Germinal center (tissue), 1 donor: ENCODE measurements around the gene CAVIN3.
"Not testable (repeated sequence)": the region's sequence is repeated elsewhere in the genome, so short reads cannot be mapped to it uniquely, and the experiment has no call there.

Experiments used
- DNase-seq: peaks from one replicate; pipeline ENCODE4 v3.0.0; 2012; ENCODE audit warnings: mixed read lengths, low spot score

The CAVIN3 gene

GRCh38 chr11:6323291-6323905 lies 3.1 kb upstream of the CAVIN3 start:
- DNase-seq, result no peak

GRCh38 chr11:6321961-6322362 lies 1.7 kb upstream of the CAVIN3 start:
- DNase-seq, result no peak

- no peak for DNase-seq
Observed at GRCh38 chr11:6321356-6321755, 1.1 kb upstream of the CAVIN3 start.

- no peak for DNase-seq
Observed at GRCh38 chr11:6319704-6320410, 444 bp downstream of the CAVIN3 start.

GRCh38 chr11:6319001-6319703 lies 1.1 kb downstream of the CAVIN3 start:
- DNase-seq, result no peak

DNA sequence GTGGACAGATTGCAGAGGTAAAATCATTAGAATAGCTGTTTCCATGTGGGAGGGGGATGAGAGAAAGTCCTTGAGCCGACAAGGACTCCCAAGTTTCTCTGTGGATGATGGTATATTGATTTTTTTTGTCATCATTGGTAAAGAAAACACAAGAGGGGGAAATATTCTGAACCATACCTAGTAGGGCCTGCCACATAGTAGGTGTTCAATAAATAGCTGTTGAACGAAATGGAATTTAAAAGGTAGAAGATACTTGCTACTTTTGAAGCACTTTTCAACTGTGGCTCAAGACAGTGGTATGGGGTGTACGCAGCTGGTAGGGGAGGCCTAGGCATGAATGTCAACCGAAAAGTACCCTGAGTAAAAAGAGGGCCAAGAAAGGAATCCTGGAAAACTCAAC lies 2.1 kb downstream of the CAVIN3 start:
- DNase-seq, result no peak

GRCh38 chr11:6315811-6316425 lies 4.4 kb downstream of the CAVIN3 start:
- peak; percentile 65 for DNase-seq

DNA sequence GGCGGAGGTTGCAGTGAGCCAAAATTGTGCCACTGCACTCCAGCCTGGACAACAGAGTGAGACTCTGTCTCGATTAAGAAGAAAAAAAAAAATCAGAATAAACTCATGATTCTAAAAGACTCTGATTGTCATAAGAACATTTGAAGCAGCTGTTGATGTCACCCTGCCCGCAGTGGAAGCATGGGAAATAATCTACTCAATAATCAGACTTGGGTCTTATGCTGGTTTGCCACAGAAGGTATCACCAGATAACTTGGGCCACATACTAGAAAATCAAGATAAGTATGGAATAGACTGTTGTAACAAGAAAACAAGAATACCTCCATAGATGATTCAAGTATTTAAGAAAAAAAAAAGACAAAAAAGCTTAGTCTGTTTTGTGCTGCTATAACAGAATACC lies 8.2 kb downstream of the CAVIN3 start:
- DNase-seq, result no peak

DNA sequence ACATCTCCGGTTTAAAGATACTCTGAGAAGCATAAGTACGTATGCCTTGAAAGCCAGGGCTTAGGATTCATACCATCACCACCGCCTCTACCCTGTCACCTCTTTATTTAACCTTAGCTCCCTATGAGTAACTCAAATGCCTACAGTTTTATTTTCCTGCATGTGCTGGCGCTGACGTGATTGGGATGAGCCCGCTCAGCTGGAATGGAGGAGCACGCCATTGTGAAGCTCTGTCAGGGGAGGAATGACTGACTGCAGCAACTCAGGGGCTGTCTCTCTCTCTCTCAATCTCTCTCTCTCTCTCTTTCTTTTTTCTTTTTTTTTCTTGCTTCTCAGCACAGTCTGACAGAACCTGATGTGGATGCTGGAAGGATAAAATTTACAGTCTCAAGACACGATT lies 12.4 kb downstream of the CAVIN3 start:
- no peak for DNase-seq

DNA sequence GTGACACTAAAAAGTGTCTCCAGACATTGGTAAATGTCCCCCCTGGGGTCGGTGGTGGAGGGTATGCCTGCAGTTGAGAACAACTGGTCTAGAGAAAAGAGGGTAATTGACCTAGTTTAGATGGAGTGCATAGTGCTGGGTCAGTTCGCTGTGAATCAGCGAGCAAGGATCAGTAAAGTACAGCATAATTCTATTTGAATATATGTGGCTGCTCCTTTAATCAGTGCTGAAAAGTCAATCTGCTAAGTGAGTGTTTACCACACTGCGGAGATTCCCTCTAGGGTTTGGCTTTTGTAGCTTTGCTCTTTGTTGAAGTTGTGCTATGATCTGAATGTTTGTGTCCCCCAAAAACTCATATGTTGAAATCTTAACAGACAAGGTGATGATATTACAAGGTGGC lies 15.0 kb downstream of the CAVIN3 start:
- DNase-seq, result no peak

- no peak for DNase-seq
Observed at GRCh38 chr11:6303661-6304060, 16.6 kb downstream of the CAVIN3 start.

GRCh38 chr11:6301096-6301495 lies 19.2 kb downstream of the CAVIN3 start:
- DNase-seq, result no peak

GRCh38 chr11:6300325-6300724 lies 20.0 kb downstream of the CAVIN3 start:
- no peak for DNase-seq

DNA sequence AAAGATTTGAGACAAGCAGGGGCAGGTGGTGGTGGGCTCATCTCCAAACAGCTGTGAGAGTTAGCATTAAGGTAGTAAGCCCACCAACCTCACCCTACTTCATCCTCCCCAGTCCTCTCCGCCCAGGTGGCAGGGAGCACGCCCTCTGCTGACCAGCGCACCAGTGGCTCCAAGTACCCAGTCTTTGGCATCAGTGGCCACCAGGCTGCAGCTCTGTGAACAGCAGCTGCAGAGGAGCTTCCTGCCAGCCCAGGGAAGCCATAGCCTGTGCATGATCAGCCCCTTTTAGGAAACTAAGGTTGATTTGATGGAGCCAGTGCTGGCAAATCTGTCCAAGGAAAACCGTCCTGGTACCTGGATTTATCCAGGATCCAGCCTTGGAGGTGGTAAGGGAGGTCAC lies 21.7 kb downstream of the CAVIN3 start:
- DNase-seq, result no peak

DNA sequence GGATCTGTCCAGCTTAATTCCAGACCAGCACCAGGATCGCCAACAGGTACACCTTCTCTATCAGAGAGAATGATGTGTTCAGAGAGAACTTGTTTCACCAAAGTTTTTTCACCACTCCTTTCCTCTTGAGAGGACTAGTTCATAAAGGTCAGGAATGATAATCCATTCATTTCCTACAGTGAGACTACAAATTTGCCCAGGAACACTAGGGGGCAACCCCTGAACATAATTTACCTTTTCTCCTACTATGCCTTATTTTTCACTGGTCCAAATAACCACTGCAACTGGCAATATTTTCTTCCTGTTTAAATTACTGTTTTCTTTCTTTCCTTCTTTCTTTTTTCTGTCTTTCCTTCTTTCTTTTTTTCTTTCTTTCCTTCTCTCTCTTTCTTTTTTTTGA lies 22.5 kb downstream of the CAVIN3 start:
- DNase-seq, result no peak

GRCh38 chr11:6285019-6285418 lies 35.3 kb downstream of the CAVIN3 start:
- no peak for DNase-seq

DNA sequence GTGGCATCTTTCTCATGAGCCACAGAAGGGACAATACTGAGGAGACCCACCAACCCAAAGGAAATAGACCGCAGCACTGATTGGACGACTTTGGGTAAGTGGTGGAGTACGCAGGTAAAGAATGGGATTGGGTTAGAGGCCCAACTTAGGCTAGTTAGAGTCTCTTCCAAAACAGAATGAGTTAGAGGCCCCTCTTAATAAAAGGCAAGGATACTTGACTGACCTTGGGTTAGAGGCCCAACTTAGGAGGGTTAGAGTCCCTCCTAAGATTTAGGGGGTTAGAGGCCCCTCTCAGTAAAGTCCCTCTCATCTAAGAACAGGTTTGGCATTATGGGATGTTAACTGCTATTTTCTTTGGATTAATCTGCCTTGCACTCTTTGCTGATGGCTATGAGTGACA lies 36.1 kb downstream of the CAVIN3 start:
- no peak for DNase-seq

DNA sequence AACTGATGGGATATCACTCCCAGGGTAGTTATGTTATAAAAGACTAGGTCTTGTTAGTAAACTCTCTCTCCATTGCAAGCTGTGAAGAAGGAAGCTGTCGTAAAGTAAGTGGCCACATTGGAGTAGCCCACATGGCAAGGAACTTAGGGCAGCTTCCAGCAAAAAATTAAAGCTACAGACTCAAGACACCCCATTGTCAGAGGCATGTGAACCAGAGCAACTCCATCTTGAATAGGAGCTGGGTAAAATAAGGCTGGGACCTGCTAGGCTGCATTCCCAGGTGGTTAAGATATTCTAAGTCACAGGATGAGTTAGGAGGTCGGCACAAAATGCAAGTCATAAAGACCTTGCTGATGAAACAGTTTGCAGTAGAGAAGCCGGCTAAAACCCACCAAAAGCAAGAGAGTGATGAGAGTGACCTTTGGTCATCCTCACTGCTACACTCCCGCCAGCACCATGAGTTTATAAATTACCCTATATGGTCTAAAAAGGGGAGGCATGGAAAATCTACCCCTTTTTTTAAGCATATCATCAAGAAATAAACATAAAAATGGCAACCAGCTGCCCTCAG lies 36.8 kb downstream of the CAVIN3 start:
- DNase-seq, result no peak

- not testable (repeated sequence) for DNase-seq
Observed at GRCh38 chr11:6280809-6281208, 39.5 kb downstream of the CAVIN3 start.

- DNase-seq, result no peak
Observed at GRCh38 chr11:6273188-6273587, 47.1 kb downstream of the CAVIN3 start.

GRCh38 chr11:6271598-6271997 lies 48.7 kb downstream of the CAVIN3 start:
- DNase-seq, result no peak

DNA sequence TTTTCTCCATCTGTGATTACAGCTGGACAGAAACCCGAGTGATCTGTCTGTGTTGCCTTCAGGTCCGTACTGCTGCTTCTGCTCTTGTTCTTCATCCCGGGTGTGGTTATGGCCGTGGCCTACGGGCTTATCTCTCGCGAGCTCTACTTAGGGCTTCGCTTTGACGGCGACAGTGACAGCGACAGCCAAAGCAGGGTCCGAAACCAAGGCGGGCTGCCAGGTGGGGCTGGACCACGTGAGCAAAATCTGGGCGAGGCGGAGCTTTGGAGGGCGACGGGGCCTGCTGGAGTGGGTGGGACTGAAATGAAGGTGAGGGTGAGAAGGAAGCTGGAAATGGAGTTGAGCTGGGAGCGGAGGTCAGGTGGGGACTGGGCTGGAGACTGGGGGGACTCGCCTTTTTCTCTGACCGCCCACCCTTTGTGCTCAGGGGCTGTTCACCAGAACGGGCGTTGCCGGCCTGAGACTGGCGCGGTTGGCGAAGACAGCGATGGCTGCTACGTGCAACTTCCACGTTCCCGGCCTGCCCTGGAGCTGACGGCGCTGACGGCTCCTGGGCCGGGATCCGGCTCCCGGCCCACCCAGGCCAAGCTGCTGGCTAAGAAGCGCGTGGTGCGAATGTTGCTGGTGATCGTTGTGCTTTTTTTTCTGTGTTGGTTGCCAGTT lies 49.6 kb downstream of the CAVIN3 start:
- no peak for DNase-seq
